ENCODE data around the gene TARS3. TPM values are rescaled to one million over a fixed set of nuclear protein-coding genes. Genes with fewer than 3 reads are reported as not detected.
A peak's percentile ranks its signal among the peaks of the same experiment; 100 is the strongest.
"Not testable (repeated sequence)": the region's sequence is repeated elsewhere in the genome, so short reads cannot be mapped to it uniquely, and the experiment has no call there.

The TARS3 gene
- total RNA-seq (1 to 10 TPM; 5.2 to 9.3 (median 7.4) TPM), polyA plus RNA-seq (1 to 10 TPM; 4.4 to 9.3 TPM)

DNA sequence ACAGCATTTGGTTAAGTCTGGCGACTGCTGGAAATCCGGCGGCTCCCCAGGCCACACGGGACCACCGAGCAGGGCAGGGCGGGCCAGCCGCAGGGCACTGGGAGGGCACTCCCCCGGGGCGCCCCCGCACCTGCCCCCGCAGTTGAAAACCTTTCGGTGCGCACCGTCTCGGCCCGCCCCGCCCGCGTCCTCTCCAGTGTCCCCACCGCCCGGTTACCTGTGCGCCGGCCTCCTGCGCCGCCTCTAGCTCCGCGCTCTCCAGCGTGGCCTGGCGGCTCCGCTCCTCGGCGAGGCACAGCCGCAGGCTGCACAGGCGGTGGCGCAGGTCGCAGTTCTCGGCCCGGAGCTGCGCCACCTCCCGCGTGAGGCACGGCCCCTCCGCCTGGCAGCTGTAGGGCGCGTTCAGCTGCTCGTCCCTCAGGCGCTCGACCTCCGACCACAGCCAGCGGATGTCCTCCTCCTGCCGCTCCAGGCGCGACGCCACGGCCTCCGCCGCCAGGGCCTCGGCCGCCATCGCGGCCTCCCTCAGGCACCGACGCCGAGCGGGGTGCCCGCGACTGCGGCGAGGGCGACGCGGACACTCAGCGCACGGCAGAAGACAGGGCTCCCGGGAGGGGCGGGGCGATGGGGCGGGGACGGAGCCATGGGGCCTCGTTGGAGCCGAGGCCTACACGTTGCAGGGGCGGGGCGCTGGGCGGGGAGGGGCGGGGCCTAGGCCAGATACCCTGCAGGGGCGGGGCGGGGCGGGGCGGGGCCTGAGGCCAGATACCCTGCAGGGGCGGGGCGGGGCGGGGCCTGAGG is at the start of gene TARS3:
TARS3 (minus strand) TSS at position 600 of the 801 bp plus-strand sequence; CDS start at position 514, 86 bp downstream.
- FAIRE-seq (no peak), ATAC-seq (peak; percentile 94 to 98 (median 96)), DNase-seq (peak; percentile 96 to 98 (median 98))
- TF ChIP-seq, protein P1, sequence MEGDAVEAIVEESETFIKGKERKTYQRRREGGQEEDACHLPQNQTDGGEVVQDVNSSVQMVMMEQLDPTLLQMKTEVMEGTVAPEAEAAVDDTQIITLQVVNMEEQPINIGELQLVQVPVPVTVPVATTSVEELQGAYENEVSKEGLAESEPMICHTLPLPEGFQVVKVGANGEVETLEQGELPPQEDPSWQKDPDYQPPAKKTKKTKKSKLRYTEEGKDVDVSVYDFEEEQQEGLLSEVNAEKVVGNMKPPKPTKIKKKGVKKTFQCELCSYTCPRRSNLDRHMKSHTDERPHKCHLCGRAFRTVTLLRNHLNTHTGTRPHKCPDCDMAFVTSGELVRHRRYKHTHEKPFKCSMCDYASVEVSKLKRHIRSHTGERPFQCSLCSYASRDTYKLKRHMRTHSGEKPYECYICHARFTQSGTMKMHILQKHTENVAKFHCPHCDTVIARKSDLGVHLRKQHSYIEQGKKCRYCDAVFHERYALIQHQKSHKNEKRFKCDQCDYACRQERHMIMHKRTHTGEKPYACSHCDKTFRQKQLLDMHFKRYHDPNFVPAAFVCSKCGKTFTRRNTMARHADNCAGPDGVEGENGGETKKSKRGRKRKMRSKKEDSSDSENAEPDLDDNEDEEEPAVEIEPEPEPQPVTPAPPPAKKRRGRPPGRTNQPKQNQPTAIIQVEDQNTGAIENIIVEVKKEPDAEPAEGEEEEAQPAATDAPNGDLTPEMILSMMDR (IDR thresholded peaks at IDR 0.05) = no peak
- Histone ChIP-seq H3K36me3 (peaks cover 3 to 13% (median 10%) of the 10 kb centered on the region in 3 donors), H3K4me1 (peaks cover 0 to 5% (median 4%) of the 10 kb centered on the region in 3 donors), H3K27me3 (no peaks in the 10 kb centered on the region), H3K4me3 (peak within 1 kb of the TSS; percentile 63 to 95 (median 78)), H3K9me3 (no peaks in the 10 kb centered on the region), H3K27ac (peak within 1 kb of the TSS; percentile 84 to 95 (median 92))
- WGBS, 2 donors = 0 to 1% methylated on average over 73 to 93 of the region's 93 CpGs
- intact Hi-C loops (cut with DNase I) = no loop called here

DNA sequence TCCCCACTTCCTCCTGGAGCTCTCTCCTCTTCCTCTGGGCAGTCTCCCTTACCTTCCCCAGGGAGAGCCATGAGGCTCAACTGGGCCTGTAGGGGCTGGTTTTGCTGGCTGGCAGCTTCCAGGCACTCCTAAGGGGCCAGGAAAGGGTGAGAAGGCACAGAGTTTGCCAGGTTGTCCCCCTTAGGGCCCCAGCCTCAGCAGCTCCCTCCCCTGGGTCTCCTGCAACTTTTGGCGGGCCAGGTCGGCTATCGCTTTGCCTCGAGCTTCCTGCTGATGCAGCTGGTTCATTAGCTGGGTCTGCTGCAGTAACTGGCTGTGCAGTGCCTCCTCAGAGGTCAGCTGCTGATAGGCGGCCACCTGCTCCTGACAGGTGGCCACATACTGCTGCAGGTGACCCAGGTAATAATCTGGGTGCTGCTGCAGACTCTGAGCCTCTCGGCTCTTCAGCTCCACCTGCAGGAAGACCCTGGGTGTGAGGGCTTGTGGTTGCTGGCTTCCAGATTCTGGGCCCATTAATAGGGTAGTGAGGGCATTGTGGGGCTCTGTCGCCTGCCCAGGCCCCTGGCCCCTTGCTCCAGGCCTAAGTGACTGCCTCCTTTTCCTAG is 49.3 kb upstream of the TARS3 start:
- FAIRE-seq (no peak), ATAC-seq (no peak), DNase-seq (no peak)
- TF ChIP-seq, protein P1 (IDR thresholded peaks at IDR 0.05) = peak in 1 of 4 donors; percentile 15
- intact Hi-C loops (cut with DNase I) = no loop called here
- Histone ChIP-seq H3K4me3 (no peak overlapping the region), H3K27ac (no peak overlapping the region), H3K36me3 (no peaks in the 10 kb centered on the region), H3K4me1 (no peaks in the 10 kb centered on the region), H3K9me3 (no peaks in the 10 kb centered on the region), H3K27me3 (no peaks in the 10 kb centered on the region)
- WGBS, 2 donors = 41 to 46% methylated on average over 7 of the region's 7 CpGs

DNA sequence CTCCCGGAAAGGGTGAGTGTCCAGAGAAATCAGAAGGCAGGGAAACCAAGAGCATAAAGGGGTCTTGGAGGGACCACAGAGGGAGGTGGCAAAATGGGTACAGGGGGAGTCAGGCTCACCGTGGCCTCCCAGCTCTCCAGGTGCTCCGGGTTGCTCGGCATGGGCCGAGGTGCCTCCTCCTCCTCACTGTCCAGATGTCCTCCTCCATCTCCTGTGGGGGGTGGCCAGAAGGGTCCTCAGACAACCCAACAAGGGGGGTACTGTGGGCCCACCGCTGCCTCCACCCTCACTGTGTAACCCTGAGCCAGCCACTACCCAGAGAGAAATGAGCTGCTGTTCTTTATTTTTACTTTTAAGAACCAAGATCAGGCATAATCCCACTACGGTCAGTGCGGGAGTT is 48.6 kb upstream of the TARS3 start:
- Histone ChIP-seq H3K9me3 (no peaks in the 10 kb centered on the region), H3K4me1 (no peaks in the 10 kb centered on the region), H3K4me3 (no peak overlapping the region), H3K27ac (no peak overlapping the region), H3K36me3 (no peaks in the 10 kb centered on the region), H3K27me3 (no peaks in the 10 kb centered on the region)
- intact Hi-C loops (cut with DNase I) = no loop called here
- ATAC-seq = no peak
- WGBS, 2 donors = 76 to 85% methylated on average over 8 of the region's 8 CpGs
- TF ChIP-seq, protein P1 (IDR thresholded peaks at IDR 0.05) = no peak
- FAIRE-seq = no peak
- no peak for DNase-seq

DNA sequence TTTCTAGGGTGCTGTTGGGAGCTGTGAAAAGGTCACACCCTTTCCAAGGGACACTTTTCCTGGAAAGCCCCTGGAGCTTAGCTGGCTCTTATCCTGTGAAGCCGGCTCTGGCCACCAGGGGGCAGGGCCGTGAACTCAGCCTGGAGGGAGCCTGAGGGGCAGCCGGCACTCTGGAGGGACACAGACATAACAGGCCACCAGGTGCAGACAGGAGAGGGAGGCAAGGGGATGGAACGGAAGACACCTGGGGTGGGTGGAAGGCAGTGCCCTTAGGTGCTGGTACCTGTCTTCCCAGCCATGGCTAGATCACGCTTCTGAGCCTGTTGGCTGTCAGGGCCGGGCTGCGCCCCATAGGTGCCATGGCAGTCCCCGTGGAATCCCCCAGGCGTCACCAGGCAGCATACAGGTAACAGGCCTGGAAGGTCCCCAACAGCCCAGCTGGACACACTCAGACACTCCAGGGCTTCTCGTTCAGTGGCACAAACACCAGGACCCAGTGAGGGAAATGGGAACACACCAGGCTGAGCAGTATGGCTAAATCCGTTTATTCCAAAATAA is 42.9 kb upstream of the TARS3 start:
- peak in 1 of 6 donors; percentile 37 for DNase-seq
- ATAC-seq; H3K4me3 ChIP-seq; H3K9me3 ChIP-seq; H3K4me1 ChIP-seq; H3K36me3 ChIP-seq; intact Hi-C loops (cut with DNase I); H3K27me3 ChIP-seq; FAIRE-seq; H3K27ac ChIP-seq: not testable (repeated sequence)
- 66 to 94% methylated on average over 5 to 8 of the region's 11 CpGs for WGBS, 2 donors

DNA sequence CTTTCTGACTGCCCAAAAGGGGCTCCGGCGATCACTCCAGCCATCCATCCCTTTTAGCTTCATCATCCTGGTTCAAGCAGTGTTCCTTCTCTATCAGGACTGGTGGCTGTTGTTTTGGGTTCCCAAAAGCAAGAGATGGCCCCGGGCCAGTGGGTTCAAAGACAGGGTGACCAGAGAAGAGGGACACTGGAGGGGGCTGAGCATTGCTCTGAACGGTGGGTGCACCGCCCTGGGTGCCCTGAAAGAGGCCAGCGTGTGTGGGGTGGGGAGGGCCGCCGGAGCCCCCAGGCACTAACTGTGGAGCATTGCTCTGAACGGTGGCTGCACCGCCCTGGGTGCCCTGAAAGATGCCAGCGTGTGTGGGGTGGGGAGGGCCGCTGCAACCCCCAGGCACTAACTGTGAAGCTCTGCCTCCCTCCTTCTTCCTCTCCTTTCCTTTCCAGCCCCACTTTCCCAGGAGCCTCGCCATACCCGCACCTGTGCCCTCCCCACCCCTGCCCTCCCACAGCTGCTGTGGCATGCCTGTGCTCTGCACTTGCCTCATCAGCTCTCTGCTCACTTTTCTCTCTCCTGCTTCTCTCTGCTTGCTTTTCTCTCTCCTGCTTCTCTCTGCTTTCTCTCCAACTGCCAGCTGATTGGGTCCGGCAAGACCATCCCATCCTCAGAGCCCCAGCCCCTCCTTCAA is 41.6 kb upstream of the TARS3 start:
- DNase-seq (peak in 1 of 6 donors; percentile 33), FAIRE-seq (no peak), ATAC-seq (no peak)
- intact Hi-C loops (cut with DNase I) = no loop called here
- Histone ChIP-seq H3K4me3 (no peak overlapping the region), H3K27ac (no peak overlapping the region), H3K4me1 (no peaks in the 10 kb centered on the region), H3K27me3 (no peaks in the 10 kb centered on the region), H3K36me3 (no peaks in the 10 kb centered on the region), H3K9me3 (no peaks in the 10 kb centered on the region)
- 79% methylated on average over 15 of the region's 15 CpGs for WGBS, 2 donors
- TF ChIP-seq, protein P1 (IDR thresholded peaks at IDR 0.05) = no peak

DNA sequence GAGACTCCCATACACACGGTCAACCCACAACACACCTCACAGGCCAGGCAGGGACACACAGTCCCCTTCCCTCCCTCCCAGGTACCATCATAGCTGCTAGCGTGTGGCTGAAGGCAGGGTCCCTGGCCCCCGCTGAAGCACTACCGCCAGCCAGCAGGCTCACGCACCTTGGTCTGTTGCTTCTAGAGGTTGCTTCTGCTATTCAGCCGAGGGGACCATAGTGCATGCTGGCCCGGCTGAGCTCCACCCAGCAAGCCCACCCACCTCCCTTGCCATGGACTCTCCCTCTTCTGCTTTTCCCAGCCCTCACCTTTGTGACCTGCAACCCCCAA is 41.0 kb upstream of the TARS3 start:
- H3K27me3 ChIP-seq; H3K27ac ChIP-seq; H3K4me1 ChIP-seq; FAIRE-seq; H3K36me3 ChIP-seq; H3K4me3 ChIP-seq; H3K9me3 ChIP-seq; intact Hi-C loops (cut with DNase I); ATAC-seq: not testable (repeated sequence)
- WGBS, 2 donors = 68 to 78% methylated on average over 7 of the region's 7 CpGs
- peak in 1 of 6 donors; percentile 29 for DNase-seq

DNA sequence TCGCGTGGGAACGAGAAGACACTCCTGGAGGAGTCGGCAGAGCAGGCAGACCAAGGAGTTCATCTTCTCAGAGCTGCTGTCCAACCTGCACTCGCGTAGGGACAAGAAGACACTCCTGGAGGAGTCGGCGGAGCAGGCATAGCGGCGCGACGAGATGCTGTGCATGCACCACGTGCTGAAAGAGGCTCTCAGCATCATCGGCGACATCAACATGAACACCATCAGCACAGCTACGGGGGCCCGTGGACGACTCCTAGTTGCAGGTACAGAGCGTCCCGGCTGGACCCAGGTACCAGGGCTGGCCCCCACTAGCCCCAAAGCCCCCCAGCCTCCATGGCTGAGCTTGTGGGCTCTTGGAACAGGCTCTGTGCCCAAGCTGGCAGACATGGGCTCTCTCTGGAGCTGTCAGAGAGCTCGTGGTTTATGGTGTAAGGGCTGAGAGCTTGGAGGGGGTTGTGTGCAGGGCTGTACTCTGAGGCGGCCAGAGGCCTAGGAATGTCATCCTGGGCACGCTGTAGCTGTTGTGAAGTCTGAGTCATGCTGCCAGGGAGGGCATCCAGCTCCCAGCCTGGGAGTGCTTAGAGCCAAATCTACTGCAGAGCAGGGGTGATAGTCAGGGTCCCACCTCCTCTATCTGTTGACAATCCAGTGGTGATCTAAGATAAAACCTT is 40.5 kb upstream of the TARS3 start:
- H3K4me1 ChIP-seq; ATAC-seq; H3K27me3 ChIP-seq; H3K9me3 ChIP-seq; H3K27ac ChIP-seq; intact Hi-C loops (cut with DNase I); H3K4me3 ChIP-seq; FAIRE-seq; H3K36me3 ChIP-seq: not testable (repeated sequence)
- DNase-seq = peak in 1 of 6 donors; percentile 40
- 73 to 80% methylated on average over 21 to 22 of the region's 23 CpGs for WGBS, 2 donors

All from pancreas (tissue), 10 donors.